VCaP (cell line): ENCODE results near the gene KRTAP19-5.
"Not testable (repeated sequence)": the region's sequence is repeated elsewhere in the genome, so short reads cannot be mapped to it uniquely, and the experiment has no call there.

Experiments used
- H3K27ac ChIP-seq: fragments of 450-650 bp; 2 replicates; pipeline ENCODE4 v1.5.1; 2017
- TF ChIP-seq, protein P1 (sequence below): fragments of 450-650 bp; conservative IDR thresholded peaks from 2 replicates; pipeline ENCODE4 v1.5.1; 2017; ENCODE audit warnings: mild to moderate bottlenecking, moderate library complexity

KRTAP19-5 gene

DNA sequence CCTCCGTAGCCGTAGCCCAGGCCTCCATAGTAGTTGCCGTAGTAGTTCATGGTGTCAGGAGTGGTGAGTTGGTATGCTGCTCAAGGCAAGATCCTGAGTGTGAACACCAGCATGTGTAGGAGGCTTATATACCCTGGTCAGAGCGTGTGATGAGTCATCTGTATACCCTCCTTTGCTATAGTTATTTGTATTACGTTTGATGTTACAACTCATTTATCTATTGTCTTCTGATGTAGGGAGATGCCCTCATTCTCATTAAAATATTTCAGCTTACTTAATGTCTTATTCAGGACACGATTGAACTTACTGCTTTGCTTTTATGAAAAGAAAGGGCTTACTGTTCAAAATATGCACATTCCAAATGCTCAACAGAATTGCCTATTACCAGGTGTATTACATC is at the start of gene KRTAP19-5:
TSS of gene KRTAP19-5 (minus strand) at position 101 of the 400 bp plus-strand sequence. CDS start at position 50, 51 bp downstream.
- TF ChIP-seq, protein P1, sequence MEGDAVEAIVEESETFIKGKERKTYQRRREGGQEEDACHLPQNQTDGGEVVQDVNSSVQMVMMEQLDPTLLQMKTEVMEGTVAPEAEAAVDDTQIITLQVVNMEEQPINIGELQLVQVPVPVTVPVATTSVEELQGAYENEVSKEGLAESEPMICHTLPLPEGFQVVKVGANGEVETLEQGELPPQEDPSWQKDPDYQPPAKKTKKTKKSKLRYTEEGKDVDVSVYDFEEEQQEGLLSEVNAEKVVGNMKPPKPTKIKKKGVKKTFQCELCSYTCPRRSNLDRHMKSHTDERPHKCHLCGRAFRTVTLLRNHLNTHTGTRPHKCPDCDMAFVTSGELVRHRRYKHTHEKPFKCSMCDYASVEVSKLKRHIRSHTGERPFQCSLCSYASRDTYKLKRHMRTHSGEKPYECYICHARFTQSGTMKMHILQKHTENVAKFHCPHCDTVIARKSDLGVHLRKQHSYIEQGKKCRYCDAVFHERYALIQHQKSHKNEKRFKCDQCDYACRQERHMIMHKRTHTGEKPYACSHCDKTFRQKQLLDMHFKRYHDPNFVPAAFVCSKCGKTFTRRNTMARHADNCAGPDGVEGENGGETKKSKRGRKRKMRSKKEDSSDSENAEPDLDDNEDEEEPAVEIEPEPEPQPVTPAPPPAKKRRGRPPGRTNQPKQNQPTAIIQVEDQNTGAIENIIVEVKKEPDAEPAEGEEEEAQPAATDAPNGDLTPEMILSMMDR = no peak
- H3K27ac ChIP-seq = no peak within 1 kb of the TSS

DNA sequence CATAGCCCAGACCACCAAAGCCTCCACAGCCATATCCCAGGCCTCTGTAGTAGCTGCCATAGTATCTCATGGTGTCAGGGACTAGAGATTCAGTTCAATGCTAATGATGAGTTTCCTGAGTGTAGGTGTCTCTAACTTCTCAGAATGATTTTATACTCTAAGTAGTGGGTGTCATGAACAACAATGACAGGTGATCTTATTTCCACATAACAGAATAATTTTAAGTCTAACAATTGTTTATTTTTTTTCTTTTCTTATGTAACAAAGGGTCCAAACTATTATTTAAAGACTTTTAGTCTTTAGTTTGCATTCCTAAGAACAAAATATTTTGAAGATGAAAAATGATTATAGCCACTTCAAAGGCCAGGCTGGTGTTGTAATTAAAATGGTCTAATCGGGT is 39.8 kb upstream of the KRTAP19-5 start, which contains the start of gene KRTAP19-6:
TSS of gene KRTAP19-6 (minus strand) at position 101 of the 400 bp plus-strand sequence. CDS start at position 70, 31 bp downstream.
- no peak within 1 kb of the TSS for H3K27ac ChIP-seq
- TF ChIP-seq, protein P1 = no peak

DNA sequence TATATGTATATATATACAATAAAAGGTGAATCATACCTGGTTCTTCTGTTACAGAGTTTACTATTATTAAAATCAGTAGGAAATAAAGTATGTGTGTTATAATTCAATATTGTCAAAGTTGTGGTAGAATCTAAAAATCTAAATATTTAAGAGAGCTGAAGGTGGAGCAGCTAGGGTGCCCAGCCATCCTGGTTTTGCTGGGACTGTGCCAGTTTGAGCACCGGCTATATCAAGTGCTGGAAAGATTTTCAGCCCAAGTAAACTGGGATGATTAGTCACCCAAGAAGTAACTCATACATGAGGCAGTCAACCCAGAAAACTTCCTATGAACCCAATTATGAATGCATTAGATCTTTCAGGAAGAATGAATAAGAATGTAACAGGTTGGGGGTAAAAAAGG is 16.9 kb upstream of the KRTAP19-5 start:
- TF ChIP-seq, protein P1 = no peak
- H3K27ac ChIP-seq = no peak overlapping the region

DNA sequence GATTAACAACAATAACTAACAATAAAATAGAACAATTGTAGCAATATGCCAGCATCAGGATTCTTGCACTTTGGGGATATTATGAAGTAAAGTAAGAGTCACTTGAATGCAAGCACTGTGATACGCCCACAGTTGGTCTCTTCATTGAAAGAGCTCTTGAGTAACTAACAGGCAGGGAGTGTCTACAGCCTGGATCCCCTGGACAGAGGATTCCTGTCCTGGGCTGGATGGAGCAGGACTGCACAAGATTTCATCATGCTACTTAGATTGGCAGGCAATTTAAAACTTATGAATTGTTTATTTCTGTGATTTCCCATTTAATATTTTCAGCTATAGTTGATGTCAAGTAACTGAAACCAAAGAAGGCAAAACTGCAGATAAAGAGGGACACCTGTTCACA is 13.7 kb upstream of the KRTAP19-5 start:
- TF ChIP-seq, protein P1 = no peak
- H3K27ac ChIP-seq = no peak overlapping the region

DNA sequence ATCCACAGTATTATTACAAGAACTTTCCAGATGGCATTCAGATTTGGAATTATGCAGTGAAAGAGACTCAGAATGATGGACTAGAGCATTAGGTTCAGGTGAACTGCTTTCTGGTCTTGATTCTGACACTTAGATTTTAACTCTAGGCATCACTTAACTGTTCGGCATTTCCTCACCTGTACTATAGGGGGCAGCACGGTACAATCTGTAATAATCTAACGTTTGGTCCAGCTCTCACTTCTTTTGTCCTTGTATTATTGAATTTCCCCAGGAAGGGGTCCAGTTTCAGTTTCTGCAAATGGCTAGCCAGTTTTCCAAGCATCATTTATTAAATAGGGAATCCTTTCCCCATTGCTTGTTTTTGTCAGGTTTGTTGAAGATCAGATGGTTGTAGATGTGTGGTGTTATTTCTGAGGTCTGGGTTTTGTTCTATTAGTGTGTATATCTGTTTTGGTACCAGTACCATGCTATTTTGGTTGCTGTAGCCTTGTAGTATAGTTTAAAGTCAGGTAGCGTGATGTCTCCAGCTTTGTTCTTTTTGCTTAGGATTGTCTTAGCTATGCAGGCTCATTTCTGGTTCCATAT is 3.8 kb upstream of the KRTAP19-5 start:
- H3K27ac ChIP-seq = not testable (repeated sequence)
- TF ChIP-seq, protein P1 = peak; percentile 95

DNA sequence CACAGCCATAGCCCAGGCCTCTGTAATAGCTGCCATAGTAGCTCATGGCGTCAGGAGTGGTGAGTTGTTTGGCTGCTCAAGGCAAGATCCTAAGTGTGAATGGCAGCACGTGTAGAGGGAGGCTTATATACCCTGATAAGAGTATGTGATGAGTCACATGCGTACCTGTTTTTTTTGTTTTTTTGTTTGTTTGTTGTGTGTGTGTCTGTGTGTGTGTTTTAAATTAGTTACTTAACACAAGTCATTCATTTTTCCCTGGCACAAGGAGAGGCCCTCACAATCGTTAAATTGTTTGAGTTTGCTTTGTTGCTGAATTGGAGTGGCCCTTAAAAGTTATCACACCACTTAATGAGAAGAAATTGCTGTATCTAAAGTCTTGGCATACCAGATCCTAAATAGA is 4.9 kb downstream of the KRTAP19-5 start, which contains the start of gene KRTAP19-4:
TSS of gene KRTAP19-4 (minus strand) at position 101 of the 400 bp plus-strand sequence. CDS start at position 46, 55 bp downstream.
- H3K27ac ChIP-seq = no peak within 1 kb of the TSS
- TF ChIP-seq, protein P1 = no peak

DNA sequence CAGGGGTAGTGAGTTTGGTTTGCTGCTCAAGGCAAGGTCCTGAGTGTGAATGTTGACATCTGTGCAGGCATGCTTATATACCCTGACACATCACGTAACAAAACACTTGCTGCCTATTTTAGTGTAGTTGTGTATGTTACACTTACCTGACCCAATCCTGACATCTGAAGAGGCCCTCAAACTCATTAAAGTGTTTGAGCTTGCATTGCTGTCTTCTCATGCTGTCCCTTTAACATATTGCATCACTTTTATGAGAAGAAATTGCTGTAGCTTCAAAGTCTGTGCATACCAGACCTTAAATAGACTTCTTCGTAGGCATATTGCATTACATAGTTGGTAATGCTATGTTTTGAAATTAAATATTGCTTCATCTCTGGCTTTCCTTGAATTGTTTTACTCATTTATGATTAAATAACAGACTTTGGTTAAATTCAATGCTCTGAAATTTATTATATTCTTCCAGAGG is 9.9 kb downstream of the KRTAP19-5 start, which contains the start of gene KRTAP19-3:
TSS of gene KRTAP19-3 (minus strand) at position 51 of the 466 bp plus-strand sequence. CDS start 56 bp downstream, outside the sequence.
- TF ChIP-seq, protein P1 = no peak
- no peak within 1 kb of the TSS for H3K27ac ChIP-seq
